ENCODE measurements around the gene ATRX.

- TF ChIP-seq ZNF114 (tag by site-specific recombination; IDR thresholded peaks at IDR 0.05): no peak
- TF ChIP-seq CTCF (tag by site-specific recombination; IDR thresholded peaks at IDR 0.05): no peak
- no peak for TF ChIP-seq ZBTB6 (tag by site-specific recombination; IDR thresholded peaks at IDR 0.05)
- TF ChIP-seq ZBTB49 (tag by site-specific recombination; IDR thresholded peaks at IDR 0.05; ENCODE audit: low read depth): no peak
- no peak for TF ChIP-seq ZNF747 (tag by site-specific recombination; IDR thresholded peaks at IDR 0.05)
- TF ChIP-seq ZBTB26 (tag by site-specific recombination; optimal IDR thresholded peaks at IDR 0.05): no peak
- TF ChIP-seq ZNF558 (tag by site-specific recombination; IDR thresholded peaks at IDR 0.05): no peak
- TF ChIP-seq REST (tag by site-specific recombination; IDR thresholded peaks at IDR 0.05): no peak
- TF ChIP-seq ZNF223 (tag by site-specific recombination; IDR thresholded peaks at IDR 0.05): no peak
Observed at GRCh38 chrX:77505227-77505626, 280.8 kb downstream of the ATRX start.
